ENCODE data around the gene NEAT1. TPM values are rescaled to one million over a fixed set of nuclear protein-coding genes. Genes with fewer than 3 reads are reported as not detected.
A peak's percentile ranks its signal among the peaks of the same experiment; 100 is the strongest.

Gene NEAT1
- total and polyA plus RNA-seq, 12 donors, result 20.9 to 6,838 (median 335) TPM

DNA sequence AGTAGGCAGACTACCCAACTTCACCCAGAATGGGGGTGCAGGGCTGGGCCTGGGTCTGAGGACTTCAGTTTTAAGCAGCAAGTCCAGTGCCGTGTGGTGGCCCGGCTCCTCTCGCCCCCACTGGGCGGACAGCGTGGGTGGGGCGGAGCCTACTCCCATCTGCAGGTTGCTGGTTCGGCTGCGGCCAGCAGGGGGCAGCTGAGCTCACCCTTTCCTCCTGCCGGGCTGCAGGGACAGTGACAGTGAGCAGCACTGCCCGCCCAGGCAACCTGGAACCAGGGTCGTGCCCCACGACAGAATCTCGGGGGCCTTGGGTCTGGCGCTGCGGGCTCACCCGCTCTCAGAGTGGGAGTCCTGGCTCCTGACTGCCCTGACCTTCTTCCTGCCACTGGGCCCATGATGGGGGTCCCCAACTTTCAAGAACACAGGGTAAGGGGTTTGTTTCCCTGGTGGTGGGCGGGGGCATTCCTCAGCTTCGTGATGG lies 6.2 kb upstream of the NEAT1 start:
- 1 to 19% (median 2%) methylated on average over 2 to 18 of the region's 18 CpGs for WGBS, 4 donors
- Histone ChIP-seq H3K27ac (peak overlapping the region; percentile 91 to 100 (median 100)), H3K27me3 (no peaks in the 10 kb centered on the region), H3K36me3 (replicated peaks in 1 of 2) (peaks cover 0 to 11% of the 10 kb centered on the region in 2 donors), H3K4me3 (peak overlapping the region in 2 of 4 donors; percentile 40 to 82), H3K9me3 (replicated peaks in 1 of 3) (no peaks in the 10 kb centered on the region), H3K4me1 (replicated peaks in 1 of 2) (peaks cover 44 to 58% of the 10 kb centered on the region in 2 donors)
- DNase-seq, result peak; percentile 92 to 98 (median 95)
- intact Hi-C loops (cut with DNase I), result loop anchor here in 1 of 2 donors (2.0 kb wide), 1 partner anchor 96 kb away; no protein-coding TSS in a partner anchor
- TF ChIP-seq POLR2A (IDR thresholded peaks at IDR 0.05), result peak in 1 of 2 donors; percentile 24
- peak in 5 of 6 experiments; percentile 95 to 100 (median 99) for TF ChIP-seq CTCF (IDR thresholded peaks at IDR 0.05)

DNA sequence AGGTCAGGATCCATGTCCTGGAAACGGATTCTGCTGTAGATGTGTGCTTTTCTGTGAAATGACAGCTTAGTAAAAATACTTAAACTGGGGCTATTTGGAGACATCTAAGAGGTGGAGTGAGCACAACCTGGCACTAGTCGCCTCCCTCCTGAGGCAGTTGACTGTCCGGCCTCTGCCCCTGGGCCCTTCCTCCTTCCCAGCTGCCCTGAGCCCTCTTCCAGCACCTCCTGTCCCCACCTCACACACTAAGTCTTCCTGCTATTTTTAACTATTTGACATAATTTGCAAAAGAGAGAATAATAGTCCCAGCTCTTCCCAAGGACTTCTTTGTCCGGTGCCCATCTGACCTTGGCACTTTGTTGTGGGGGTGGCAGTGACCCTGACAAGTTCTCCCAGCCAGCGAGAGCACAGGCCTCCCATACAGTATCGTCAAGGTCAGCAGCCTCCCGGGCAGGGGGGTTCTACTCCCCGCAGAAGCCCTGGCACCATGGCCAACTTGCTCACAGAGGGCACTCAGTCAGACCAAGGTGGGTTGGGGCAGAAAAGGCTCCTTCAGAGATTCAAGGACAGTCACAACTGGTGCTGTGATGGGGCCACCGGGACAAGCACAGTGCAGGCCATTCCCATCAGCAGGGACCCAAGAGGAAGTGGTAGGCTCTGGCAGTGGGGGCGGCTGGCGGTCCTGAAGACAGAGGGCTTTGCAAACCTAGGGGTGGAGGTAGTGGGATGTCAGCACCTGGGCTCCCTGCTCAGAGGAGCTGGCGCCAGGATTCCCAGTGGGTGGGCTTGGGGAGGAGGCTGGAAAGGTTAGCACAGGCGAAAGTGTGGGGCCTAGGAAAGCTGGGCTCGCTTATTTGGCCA lies 5.5 kb upstream of the NEAT1 start:
- H3K27me3 ChIP-seq, result no peaks in the 10 kb centered on the region
- TF ChIP-seq POLR2A (IDR thresholded peaks at IDR 0.05), result no peak
- TF ChIP-seq CTCF (IDR thresholded peaks at IDR 0.05), result no peak
- peak; percentile 68 to 88 (median 85) for DNase-seq
- intact Hi-C loops (cut with DNase I), result loop anchor here in 1 of 2 donors (2.0 kb wide), 1 partner anchor 96 kb away; no protein-coding TSS in a partner anchor
- H3K4me1 ChIP-seq (replicated peaks in 1 of 2), result peaks cover 49 to 58% of the 10 kb centered on the region in 2 donors
- H3K9me3 ChIP-seq (replicated peaks in 1 of 3), result no peaks in the 10 kb centered on the region
- H3K36me3 ChIP-seq (replicated peaks in 1 of 2), result peaks cover 0 to 5% of the 10 kb centered on the region in 2 donors
- WGBS, 4 donors, result 18 to 29% (median 20%) methylated on average over 12 to 14 of the region's 14 CpGs
- H3K27ac ChIP-seq, result peak overlapping the region; percentile 91 to 100 (median 100)
- H3K4me3 ChIP-seq, result peak overlapping the region in 2 of 4 donors; percentile 40 to 82

DNA sequence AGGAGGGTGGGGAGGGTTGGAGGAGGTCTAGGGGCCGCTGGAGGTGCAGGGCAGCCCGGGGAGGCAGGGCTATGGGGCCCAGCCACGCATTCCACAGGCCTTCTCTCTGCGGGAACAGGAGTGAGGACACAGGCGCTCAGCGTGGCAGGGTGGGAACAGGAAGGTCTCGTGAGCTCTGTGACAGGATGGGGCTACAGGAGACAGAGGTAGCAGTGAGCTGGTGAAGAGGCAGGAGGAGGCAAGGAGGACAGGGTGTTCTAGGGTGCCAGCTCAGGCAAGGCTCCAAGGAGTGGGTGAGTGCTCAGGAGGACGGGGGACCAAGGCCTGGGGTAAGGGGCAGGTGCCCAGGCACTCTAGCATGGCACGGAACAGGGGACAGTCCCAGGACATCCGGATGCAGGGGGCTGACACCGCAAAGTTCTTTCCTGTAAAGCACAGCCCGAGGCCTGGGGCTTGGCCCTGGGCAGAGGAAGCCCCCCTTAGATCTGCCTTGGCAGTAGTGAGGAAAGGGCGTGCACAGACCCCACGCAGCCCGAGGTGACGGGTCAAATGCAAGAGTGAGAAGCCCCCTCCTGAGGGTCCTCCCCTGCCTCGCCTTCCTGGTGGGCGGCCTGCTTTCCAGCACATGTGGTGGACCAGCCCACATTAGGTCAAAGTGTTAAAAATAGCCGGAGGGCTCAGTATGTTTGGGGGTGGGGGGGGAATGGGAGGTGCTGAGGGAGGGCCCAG lies 4.7 kb upstream of the NEAT1 start:
- intact Hi-C loops (cut with DNase I), result loop anchor here in 1 of 2 donors (2.0 kb wide), 1 partner anchor 95 kb away; no protein-coding TSS in a partner anchor
- no peak for TF ChIP-seq CTCF (IDR thresholded peaks at IDR 0.05)
- peak in 1 of 2 donors; percentile 25 for TF ChIP-seq POLR2A (IDR thresholded peaks at IDR 0.05)
- H3K27me3 ChIP-seq, result no peaks in the 10 kb centered on the region
- WGBS, 4 donors, result 13 to 25% (median 20%) methylated on average over 11 to 19 of the region's 19 CpGs
- peak; percentile 56 to 81 (median 62) for DNase-seq
- H3K27ac ChIP-seq, result peak overlapping the region; percentile 91 to 100 (median 100)
- no peaks in the 10 kb centered on the region for H3K36me3 ChIP-seq (replicated peaks in 1 of 2)
- H3K4me3 ChIP-seq, result peak overlapping the region in 1 of 4 donors; percentile 82
- H3K9me3 ChIP-seq (replicated peaks in 1 of 3), result no peaks in the 10 kb centered on the region
- H3K4me1 ChIP-seq (replicated peaks in 1 of 2), result peaks cover 49 to 58% of the 10 kb centered on the region in 2 donors

- H3K36me3 ChIP-seq (replicated peaks in 1 of 2), result peaks cover 0 to 2% of the 10 kb centered on the region in 2 donors
- intact Hi-C loops (cut with DNase I), result no loop called here
- TF ChIP-seq POLR2A (IDR thresholded peaks at IDR 0.05) (no peak), CTCF (IDR thresholded peaks at IDR 0.05) (no peak)
- peak in 1 of 7 donors; percentile 76 for DNase-seq
- H3K4me1 ChIP-seq (replicated peaks in 1 of 2), result peaks cover 49 to 58% of the 10 kb centered on the region in 2 donors
- peak overlapping the region in 1 of 4 donors; percentile 82 for H3K4me3 ChIP-seq
- H3K9me3 ChIP-seq (replicated peaks in 1 of 3), result no peaks in the 10 kb centered on the region
- 0 to 8% (median 3%) methylated on average over 4 of the region's 4 CpGs for WGBS, 4 donors
- no peaks in the 10 kb centered on the region for H3K27me3 ChIP-seq
- H3K27ac ChIP-seq, result peak overlapping the region; percentile 91 to 100 (median 100)
Measured at GRCh38 chr11:65418431-65418680, 4.2 kb upstream of the NEAT1 start.
